Karpas-422 (cell line): ENCODE results near the gene MMD2. TPM values are rescaled to one million over a fixed set of nuclear protein-coding genes. Genes with fewer than 3 reads are reported as not detected.

ENCODE experiments used
- DNase-seq: peaks from one replicate; pipeline ENCODE4 v3.0.0-alpha.2; 2015
- H2AFZ ChIP-seq: fragments of 200-600 bp; sonication (generic); 2 replicates; pipeline ENCODE4 v1.6.1; 2014; ENCODE audit warnings: antibody characterized with exemption, low read length, mixed read lengths
- H3K27ac ChIP-seq: fragments of 200-600 bp; sonication (generic); 2 replicates; pipeline ENCODE4 v1.5.1; 2014; ENCODE audit warnings: mild to moderate bottlenecking, low read length, moderate library complexity
- H3K27me3 ChIP-seq: fragments of 200-600 bp; sonication (generic); 2 replicates; pipeline ENCODE4 v1.6.1; 2014; ENCODE audit warnings: low read length, mixed read lengths
- H3K36me3 ChIP-seq: fragments of 200-600 bp; sonication (generic); 2 replicates; pipeline ENCODE4 v1.6.1; 2014; ENCODE audit warnings: low read length, mixed read lengths; ENCODE audit not compliant: insufficient read depth
- H3K4me1 ChIP-seq: fragments of 200-600 bp; sonication (generic); 2 replicates; pipeline ENCODE4 v1.6.1; 2014; ENCODE audit warnings: mild to moderate bottlenecking, low read length, mixed read lengths
- H3K4me2 ChIP-seq: fragments of 200-600 bp; sonication (generic); 2 replicates; pipeline ENCODE4 v1.6.1; 2014; ENCODE audit warnings: low read length, low read depth, mild to moderate bottlenecking; ENCODE audit not compliant: poor library complexity, severe bottlenecking
- H3K4me3 ChIP-seq: fragments of 200-600 bp; sonication (generic); 2 replicates; pipeline ENCODE4 v1.5.1; 2014; ENCODE audit warnings: mild to moderate bottlenecking, antibody characterized with exemption, low read length, mixed read lengths
- H3K79me2 ChIP-seq: fragments of 200-600 bp; sonication (generic); 2 replicates; pipeline ENCODE4 v1.6.1; 2014; ENCODE audit warnings: mild to moderate bottlenecking, low read length, mixed read lengths
- H3K9ac ChIP-seq: fragments of 200-600 bp; sonication (generic); 2 replicates; pipeline ENCODE4 v1.6.0; 2014; ENCODE audit warnings: low read length
- H3K9me2 ChIP-seq: fragments of 200-600 bp; sonication (generic), shearing (Covaris generic); replicated peaks from 2 replicates; pipeline ENCODE4 v1.6.0; 2014; ENCODE audit warnings: mild to moderate bottlenecking, low read length, moderate library complexity; ENCODE audit not compliant: insufficient read depth
- H3K9me3 ChIP-seq: fragments of 300-700, 200-600 bp; sonication (generic); 2 replicates; pipeline ENCODE4 v1.6.1; 2014; ENCODE audit warnings: low read length, mixed read lengths
- H4K20me1 ChIP-seq: fragments of 200-600 bp; sonication (generic); 2 replicates; pipeline ENCODE4 v1.6.1; 2014; ENCODE audit warnings: mild to moderate bottlenecking, antibody characterized with exemption, low read length, low read depth; ENCODE audit not compliant: insufficient read depth
- total RNA-seq: library from RNA; depleted of rRNA; stranded (reverse); fragments of >200 nt; shearing (Covaris generic); gene quantifications from 2 replicates; pipeline ENCODE4 v1.2.3, GENCODE V29; 2014; ENCODE audit warnings: low replicate concordance

The MMD2 gene
- total RNA-seq, 1 experiment from 2014 or later: not detected

- Histone ChIP-seq H3K4me1 (no peaks in the 10 kb centered on the region), H4K20me1 (no peaks in the 10 kb centered on the region), H3K9me3 (no peaks in the 10 kb centered on the region), H3K4me3 (no peak overlapping the region), H3K27ac (no peak overlapping the region), H3K4me2 (no peak overlapping the region), H2AFZ (no peak overlapping the region), H3K36me3 (no peaks in the 10 kb centered on the region), H3K9me2 (no peaks in the 10 kb centered on the region), H3K27me3 (no peaks in the 10 kb centered on the region), H3K79me2 (no peaks in the 10 kb centered on the region), H3K9ac (no peak overlapping the region)
- no peak for DNase-seq
Measured at GRCh38 chr7:4929005-4929404, 30.0 kb downstream of the MMD2 start.

- no peak for DNase-seq
- H3K4me2 ChIP-seq: no peak overlapping the region
- H3K9me2 ChIP-seq: no peaks in the 10 kb centered on the region
- no peaks in the 10 kb centered on the region for H3K36me3 ChIP-seq
- H3K9ac ChIP-seq: no peak overlapping the region
- H3K4me3 ChIP-seq: no peak overlapping the region
- H2AFZ ChIP-seq: no peak overlapping the region
- H3K9me3 ChIP-seq: no peaks in the 10 kb centered on the region
- no peaks in the 10 kb centered on the region for H4K20me1 ChIP-seq
- H3K79me2 ChIP-seq: no peaks in the 10 kb centered on the region
- H3K27me3 ChIP-seq: no peaks in the 10 kb centered on the region
- no peak overlapping the region for H3K27ac ChIP-seq
- H3K4me1 ChIP-seq: no peaks in the 10 kb centered on the region
Measured at GRCh38 chr7:4928445-4928844, 30.5 kb downstream of the MMD2 start.

GRCh38 chr7:4919969-4920766 is 38.8 kb downstream of the MMD2 start:
- no peaks in the 10 kb centered on the region for H4K20me1 ChIP-seq
- H3K4me1 ChIP-seq: no peaks in the 10 kb centered on the region
- H3K9me2 ChIP-seq: no peaks in the 10 kb centered on the region
- H3K9me3 ChIP-seq: no peaks in the 10 kb centered on the region
- H3K27me3 ChIP-seq: no peaks in the 10 kb centered on the region
- H3K9ac ChIP-seq: no peak overlapping the region
- no peak overlapping the region for H3K4me3 ChIP-seq
- H3K4me2 ChIP-seq: no peak overlapping the region
- DNase-seq: no peak
- no peak overlapping the region for H2AFZ ChIP-seq
- H3K79me2 ChIP-seq: no peaks in the 10 kb centered on the region
- H3K27ac ChIP-seq: no peak overlapping the region
- H3K36me3 ChIP-seq: no peaks in the 10 kb centered on the region

DNA sequence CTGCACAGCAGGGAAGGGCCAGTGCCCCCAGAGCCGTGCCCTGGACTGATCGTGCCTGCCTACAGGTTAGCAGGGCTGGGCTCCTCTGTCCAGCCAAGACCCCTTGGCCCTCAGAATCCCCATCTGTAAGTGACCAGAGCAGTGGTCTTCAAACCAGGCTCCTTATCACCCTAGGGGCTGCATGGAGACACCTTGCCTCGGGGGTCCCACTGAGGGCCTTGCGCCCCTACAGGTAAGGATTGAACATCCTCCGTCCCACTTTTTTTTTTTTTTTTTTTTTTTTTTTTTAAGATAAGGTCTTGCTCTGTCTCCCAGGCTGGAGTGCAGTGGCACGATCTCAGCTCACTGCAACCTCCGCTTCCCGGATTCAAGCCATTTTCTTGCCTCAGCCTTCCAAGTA is 42.9 kb downstream of the MMD2 start:
- no peak overlapping the region for H3K4me2 ChIP-seq
- no peak overlapping the region for H3K27ac ChIP-seq
- DNase-seq: no peak
- no peaks in the 10 kb centered on the region for H4K20me1 ChIP-seq
- H3K79me2 ChIP-seq: no peaks in the 10 kb centered on the region
- H3K4me3 ChIP-seq: no peak overlapping the region
- H3K9me2 ChIP-seq: no peaks in the 10 kb centered on the region
- H3K9ac ChIP-seq: no peak overlapping the region
- H3K9me3 ChIP-seq: no peaks in the 10 kb centered on the region
- no peak overlapping the region for H2AFZ ChIP-seq
- no peaks in the 10 kb centered on the region for H3K36me3 ChIP-seq
- no peaks in the 10 kb centered on the region for H3K27me3 ChIP-seq
- H3K4me1 ChIP-seq: no peaks in the 10 kb centered on the region

DNA sequence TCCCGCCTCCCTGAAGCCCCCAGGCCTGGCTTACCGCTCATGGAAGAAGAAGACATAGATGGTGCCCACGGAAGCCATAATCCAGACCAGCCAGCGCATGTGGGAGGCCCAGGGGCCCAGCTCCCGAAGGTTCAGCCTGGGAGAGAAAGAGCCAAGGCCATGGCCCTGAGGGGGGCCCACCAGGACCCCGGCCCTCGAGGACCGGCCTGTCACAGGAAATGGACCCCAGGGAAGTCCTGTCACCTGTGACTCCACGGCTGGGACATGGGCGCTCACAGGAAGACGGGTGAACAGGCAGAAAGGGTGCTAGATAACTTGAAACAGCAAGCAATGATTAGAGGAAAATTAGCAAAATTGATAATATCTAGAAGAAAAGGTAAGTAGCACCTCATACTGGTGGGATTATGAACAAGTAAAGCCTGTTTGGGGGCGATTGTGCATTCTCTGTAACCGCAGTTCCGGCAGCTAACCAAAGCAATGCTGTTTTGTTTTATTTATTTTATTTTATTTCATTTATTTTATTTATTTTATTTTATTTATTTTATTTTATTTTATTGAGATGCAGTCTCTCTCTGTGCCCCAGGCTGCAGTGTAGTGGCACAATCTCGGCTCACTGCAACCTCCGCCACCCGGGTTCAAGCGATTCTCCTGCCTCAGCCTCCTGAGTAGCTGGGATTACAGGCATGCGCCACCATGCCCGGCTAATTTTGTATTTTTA is 47.7 kb downstream of the MMD2 start:
- Histone ChIP-seq H3K27ac (no peak overlapping the region), H3K27me3 (no peaks in the 10 kb centered on the region), H4K20me1 (no peaks in the 10 kb centered on the region), H3K79me2 (no peaks in the 10 kb centered on the region), H3K4me1 (no peaks in the 10 kb centered on the region), H3K9ac (no peak overlapping the region), H3K36me3 (no peaks in the 10 kb centered on the region), H3K9me3 (no peaks in the 10 kb centered on the region), H2AFZ (no peak overlapping the region), H3K4me2 (no peak overlapping the region), H3K9me2 (no peaks in the 10 kb centered on the region), H3K4me3 (no peak overlapping the region)
- no peak for DNase-seq

DNA sequence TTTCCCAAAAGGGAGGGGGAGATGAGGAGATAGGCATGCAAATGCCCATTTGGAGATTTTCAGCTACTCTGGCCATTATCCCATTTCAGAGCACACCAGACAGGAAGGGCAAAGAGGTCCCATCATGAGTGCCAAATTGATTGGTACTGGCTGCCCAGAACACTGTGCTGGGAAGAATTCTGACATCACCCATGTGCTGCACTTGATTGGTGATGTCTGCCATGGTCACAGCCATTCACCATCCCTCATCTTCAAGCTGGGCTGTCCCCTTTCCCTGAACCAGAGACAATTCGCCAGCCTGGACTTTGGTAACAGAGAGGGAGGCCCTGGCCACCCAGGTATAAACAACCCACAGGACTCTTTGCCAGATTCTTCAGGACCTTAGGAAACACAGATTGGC is 52.3 kb downstream of the MMD2 start:
- H3K36me3 ChIP-seq: no peaks in the 10 kb centered on the region
- no peak overlapping the region for H3K27ac ChIP-seq
- H3K4me1 ChIP-seq: no peaks in the 10 kb centered on the region
- H3K27me3 ChIP-seq: no peaks in the 10 kb centered on the region
- no peaks in the 10 kb centered on the region for H3K9me2 ChIP-seq
- no peak overlapping the region for H3K9ac ChIP-seq
- no peak overlapping the region for H2AFZ ChIP-seq
- no peaks in the 10 kb centered on the region for H4K20me1 ChIP-seq
- no peak for DNase-seq
- H3K79me2 ChIP-seq: no peaks in the 10 kb centered on the region
- H3K4me3 ChIP-seq: no peak overlapping the region
- H3K4me2 ChIP-seq: no peak overlapping the region
- no peaks in the 10 kb centered on the region for H3K9me3 ChIP-seq

DNA sequence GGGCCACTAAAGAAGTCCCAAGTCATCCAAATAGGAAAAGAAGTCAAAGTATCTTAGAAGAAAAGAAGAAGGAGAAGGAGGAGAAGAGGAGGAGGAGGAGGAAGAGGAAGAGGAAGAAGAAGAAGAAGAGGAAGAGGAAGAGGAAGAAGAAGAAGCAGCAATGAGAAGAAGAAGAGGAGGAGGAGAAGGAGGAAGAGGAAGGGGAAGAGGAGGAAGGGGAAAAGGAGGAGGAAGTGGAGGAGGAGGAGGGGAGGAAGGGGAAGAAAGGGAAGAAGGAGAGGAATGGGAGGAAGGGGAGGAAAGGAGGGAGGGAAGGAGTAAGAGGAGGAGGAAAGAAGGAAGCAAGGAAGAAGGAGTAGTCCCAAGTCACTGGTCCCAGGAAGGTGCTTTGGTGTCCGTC is 53.8 kb downstream of the MMD2 start:
- H3K4me3 ChIP-seq: no peak overlapping the region
- no peak overlapping the region for H3K4me2 ChIP-seq
- no peaks in the 10 kb centered on the region for H3K36me3 ChIP-seq
- no peak overlapping the region for H3K9ac ChIP-seq
- H3K79me2 ChIP-seq: no peaks in the 10 kb centered on the region
- no peaks in the 10 kb centered on the region for H3K9me2 ChIP-seq
- no peaks in the 10 kb centered on the region for H3K27me3 ChIP-seq
- H3K27ac ChIP-seq: no peak overlapping the region
- H4K20me1 ChIP-seq: no peaks in the 10 kb centered on the region
- H3K9me3 ChIP-seq: no peaks in the 10 kb centered on the region
- H2AFZ ChIP-seq: no peak overlapping the region
- no peaks in the 10 kb centered on the region for H3K4me1 ChIP-seq
- no peak for DNase-seq

GRCh38 chr7:4904346-4904745 is 54.6 kb downstream of the MMD2 start:
- H3K4me2 ChIP-seq: no peak overlapping the region
- H2AFZ ChIP-seq: no peak overlapping the region
- no peak overlapping the region for H3K27ac ChIP-seq
- H3K4me3 ChIP-seq: no peak overlapping the region
- no peak overlapping the region for H3K9ac ChIP-seq
- no peaks in the 10 kb centered on the region for H3K36me3 ChIP-seq
- no peaks in the 10 kb centered on the region for H3K4me1 ChIP-seq
- H4K20me1 ChIP-seq: no peaks in the 10 kb centered on the region
- H3K9me2 ChIP-seq: no peaks in the 10 kb centered on the region
- DNase-seq: no peak
- no peaks in the 10 kb centered on the region for H3K9me3 ChIP-seq
- no peaks in the 10 kb centered on the region for H3K79me2 ChIP-seq
- no peaks in the 10 kb centered on the region for H3K27me3 ChIP-seq
